ENCODE results near the gene CSNK1D. TPM values are rescaled to one million over a fixed set of nuclear protein-coding genes. Genes with fewer than 3 reads are reported as not detected.

Gene CSNK1D
- total and polyA plus RNA-seq, 4 donors = 72.7 to 160 (median 123) TPM

DNA sequence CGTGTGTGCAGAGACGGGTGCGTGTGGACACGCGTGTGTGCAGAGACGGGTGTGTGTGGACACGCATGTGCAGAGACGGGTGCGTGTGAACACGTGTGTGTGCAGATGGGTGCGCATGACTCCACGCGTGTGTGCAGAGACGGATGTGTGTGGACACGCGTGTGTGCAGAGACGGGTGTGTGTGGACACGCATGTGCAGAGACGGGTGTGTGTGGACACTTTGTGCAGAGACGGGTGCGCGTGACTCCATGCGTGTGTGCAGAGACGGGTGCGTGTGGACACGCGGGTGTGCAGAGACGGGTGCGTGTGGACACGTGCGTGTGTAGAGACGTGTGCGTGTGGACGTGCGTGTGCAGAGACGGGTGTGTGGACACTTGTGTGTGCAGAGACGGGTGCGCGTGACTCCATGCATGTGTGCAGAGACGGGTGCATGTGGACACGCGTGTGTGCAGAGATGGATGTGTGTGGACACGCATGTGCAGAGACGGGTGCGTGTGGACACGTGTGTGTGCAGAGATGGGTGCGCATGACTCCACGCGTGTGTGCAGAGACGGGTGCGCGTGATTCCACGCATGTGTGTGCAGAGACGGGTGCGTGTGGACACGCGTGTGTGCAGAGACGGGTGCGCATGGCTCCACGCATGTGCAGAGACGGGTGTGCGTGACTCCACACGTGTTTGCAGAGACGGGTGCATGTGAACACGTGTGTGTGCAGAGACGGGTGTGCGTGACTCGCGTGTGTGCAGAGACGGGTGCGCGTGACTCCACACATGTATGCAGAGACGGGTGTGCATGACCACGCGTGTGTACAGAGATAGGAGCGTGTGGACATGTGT lies 45.5 kb upstream of the CSNK1D start:
- Histone ChIP-seq H3K4me1 (ENCODE audit: control insufficient read depth in 5 of 5, insufficient read depth in 5 of 5, low read length in 5 of 5) (peaks cover 0 to 7% (median 3%) of the 10 kb centered on the region in 5 donors), H3K27ac (ENCODE audit: low read depth in 1 of 2, low read length in 1 of 2) (no peak overlapping the region), H3K9ac (ENCODE audit: insufficient read depth in 1 of 2, low read length in 2 of 2) (no peak overlapping the region), H3K9me3 (ENCODE audit: control insufficient read depth in 4 of 4, insufficient read depth in 3 of 4, low read length in 3 of 4) (no peaks in the 10 kb centered on the region), H3K36me3 (ENCODE audit: control insufficient read depth in 4 of 4, insufficient read depth in 4 of 4, low read length in 4 of 4) (peaks cover 0 to 4% (median 0%) of the 10 kb centered on the region in 4 donors), H3K27me3 (ENCODE audit: control insufficient read depth in 3 of 3, insufficient read depth in 3 of 3, low read length in 2 of 3) (peaks cover 0 to 23% (median 0%) of the 10 kb centered on the region in 3 donors), H3K4me3 (no peak overlapping the region)
- DNase-seq (no peak), ATAC-seq (ENCODE audit: insufficient read depth, low FRiP score) (no peak)
- TF ChIP-seq, protein P1, sequence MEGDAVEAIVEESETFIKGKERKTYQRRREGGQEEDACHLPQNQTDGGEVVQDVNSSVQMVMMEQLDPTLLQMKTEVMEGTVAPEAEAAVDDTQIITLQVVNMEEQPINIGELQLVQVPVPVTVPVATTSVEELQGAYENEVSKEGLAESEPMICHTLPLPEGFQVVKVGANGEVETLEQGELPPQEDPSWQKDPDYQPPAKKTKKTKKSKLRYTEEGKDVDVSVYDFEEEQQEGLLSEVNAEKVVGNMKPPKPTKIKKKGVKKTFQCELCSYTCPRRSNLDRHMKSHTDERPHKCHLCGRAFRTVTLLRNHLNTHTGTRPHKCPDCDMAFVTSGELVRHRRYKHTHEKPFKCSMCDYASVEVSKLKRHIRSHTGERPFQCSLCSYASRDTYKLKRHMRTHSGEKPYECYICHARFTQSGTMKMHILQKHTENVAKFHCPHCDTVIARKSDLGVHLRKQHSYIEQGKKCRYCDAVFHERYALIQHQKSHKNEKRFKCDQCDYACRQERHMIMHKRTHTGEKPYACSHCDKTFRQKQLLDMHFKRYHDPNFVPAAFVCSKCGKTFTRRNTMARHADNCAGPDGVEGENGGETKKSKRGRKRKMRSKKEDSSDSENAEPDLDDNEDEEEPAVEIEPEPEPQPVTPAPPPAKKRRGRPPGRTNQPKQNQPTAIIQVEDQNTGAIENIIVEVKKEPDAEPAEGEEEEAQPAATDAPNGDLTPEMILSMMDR (IDR thresholded peaks at IDR 0.05; ENCODE audit: control extremely low read depth, extremely low read depth) = no peak
- 95 to 97% methylated on average over 76 of the region's 76 CpGs for WGBS, 2 donors

DNA sequence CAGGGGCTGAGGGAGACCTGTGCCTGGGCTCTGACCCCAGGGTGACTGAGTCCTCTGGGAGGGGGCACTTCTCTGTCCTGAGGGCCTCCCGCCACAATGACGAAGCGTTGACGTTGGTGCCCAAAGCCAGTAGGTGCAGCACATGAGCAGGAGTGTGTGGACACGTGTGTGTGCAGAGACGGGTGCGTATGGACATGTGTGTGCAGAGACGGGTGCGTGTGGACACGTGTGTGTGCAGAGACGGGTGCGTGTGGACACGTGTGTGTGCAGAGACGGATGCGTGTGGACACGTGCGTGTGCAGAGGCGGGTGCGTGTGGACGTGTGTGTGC lies 44.6 kb upstream of the CSNK1D start:
- Histone ChIP-seq H3K4me3 (no peak overlapping the region), H3K4me1 (ENCODE audit: control insufficient read depth in 5 of 5, insufficient read depth in 5 of 5, low read length in 5 of 5) (peaks cover 0 to 7% (median 3%) of the 10 kb centered on the region in 5 donors), H3K36me3 (ENCODE audit: control insufficient read depth in 4 of 4, insufficient read depth in 4 of 4, low read length in 4 of 4) (peaks cover 0 to 2% (median 0%) of the 10 kb centered on the region in 4 donors), H3K27ac (ENCODE audit: low read depth in 1 of 2, low read length in 1 of 2) (no peak overlapping the region), H3K9me3 (ENCODE audit: control insufficient read depth in 4 of 4, insufficient read depth in 3 of 4, low read length in 3 of 4) (no peaks in the 10 kb centered on the region), H3K27me3 (ENCODE audit: control insufficient read depth in 3 of 3, insufficient read depth in 3 of 3, low read length in 2 of 3) (peaks cover 0 to 20% (median 0%) of the 10 kb centered on the region in 3 donors), H3K9ac (ENCODE audit: insufficient read depth in 1 of 2, low read length in 2 of 2) (no peak overlapping the region)
- TF ChIP-seq, protein P1 (IDR thresholded peaks at IDR 0.05; ENCODE audit: control extremely low read depth, extremely low read depth) = no peak
- DNase-seq (no peak), ATAC-seq (ENCODE audit: insufficient read depth, low FRiP score) (no peak)
- WGBS, 2 donors = 95 to 98% methylated on average over 20 of the region's 20 CpGs

DNA sequence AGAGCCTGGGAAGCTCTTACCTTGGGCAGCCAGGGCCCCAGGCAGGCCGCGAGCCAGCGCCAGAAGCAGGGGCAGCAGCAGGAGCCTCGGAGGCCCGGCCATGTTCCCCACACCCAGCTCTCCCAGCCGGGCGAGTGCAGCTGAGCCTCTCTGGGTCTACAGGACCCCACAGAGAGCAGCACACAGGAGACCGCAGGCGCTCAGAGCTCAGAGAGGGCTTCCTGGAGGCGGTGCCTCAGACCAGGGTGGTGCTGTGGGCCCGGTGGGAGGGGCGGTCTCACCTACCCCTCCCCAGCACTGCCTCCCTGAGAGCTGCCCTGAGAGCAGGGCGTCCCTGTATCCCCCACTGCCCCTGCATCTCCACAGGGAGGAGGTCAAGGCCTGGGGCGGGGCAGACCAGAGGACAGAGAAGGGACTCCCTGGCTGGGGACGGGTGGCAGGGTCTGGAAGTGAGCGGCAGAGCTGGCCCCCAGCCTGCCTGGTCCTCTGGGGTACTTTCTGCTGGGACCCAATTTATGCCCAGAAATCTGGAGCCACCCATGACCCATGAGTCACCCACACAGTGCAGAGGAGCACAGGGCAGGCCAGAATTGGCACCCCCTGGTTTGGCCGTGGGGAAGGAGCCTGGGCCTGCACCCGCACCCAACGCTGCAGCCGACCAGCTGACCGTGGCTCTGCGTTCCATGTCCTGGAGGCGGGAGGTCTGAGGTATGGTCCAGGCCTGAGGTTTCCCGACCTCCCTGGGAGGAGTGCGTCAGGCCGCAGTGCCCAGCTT lies 44.1 kb upstream of the CSNK1D start, which contains the start of gene CD7:
TSS of gene CD7 (minus strand) at position 215 of the 775 bp plus-strand sequence. CDS start at position 102, 113 bp downstream.
- no peak for ATAC-seq (ENCODE audit: insufficient read depth, low FRiP score)
- WGBS, 2 donors = 78 to 85% methylated on average over 26 of the region's 26 CpGs
- Histone ChIP-seq H3K9me3 (ENCODE audit: control insufficient read depth in 4 of 4, insufficient read depth in 3 of 4, low read length in 3 of 4) (no peaks in the 10 kb centered on the region), H3K27me3 (ENCODE audit: control insufficient read depth in 3 of 3, insufficient read depth in 3 of 3, low read length in 2 of 3) (peaks cover 0 to 20% (median 0%) of the 10 kb centered on the region in 3 donors), H3K4me1 (ENCODE audit: control insufficient read depth in 5 of 5, insufficient read depth in 5 of 5, low read length in 5 of 5) (peaks cover 0 to 7% (median 3%) of the 10 kb centered on the region in 5 donors), H3K27ac (ENCODE audit: low read depth in 1 of 2, low read length in 1 of 2) (no peak within 1 kb of the TSS), H3K36me3 (ENCODE audit: control insufficient read depth in 4 of 4, insufficient read depth in 4 of 4, low read length in 4 of 4) (peaks cover 0 to 2% (median 0%) of the 10 kb centered on the region in 4 donors), H3K4me3 (no peak within 1 kb of the TSS), H3K9ac (ENCODE audit: insufficient read depth in 1 of 2, low read length in 2 of 2) (no peak within 1 kb of the TSS)
- no peak for DNase-seq
- TF ChIP-seq, protein P1 (IDR thresholded peaks at IDR 0.05; ENCODE audit: control extremely low read depth, extremely low read depth) = no peak
